ENCODE measurements around the gene HOXA4. TPM values are rescaled to one million over a fixed set of nuclear protein-coding genes. Genes with fewer than 3 reads are reported as not detected.

HOXA4 gene
- total RNA-seq, 3 donors from 2014 or later (not counting 1 experiment from before 2014, with no cell fraction given): 0.52 to 2.1 (median 0.63) TPM

DNA sequence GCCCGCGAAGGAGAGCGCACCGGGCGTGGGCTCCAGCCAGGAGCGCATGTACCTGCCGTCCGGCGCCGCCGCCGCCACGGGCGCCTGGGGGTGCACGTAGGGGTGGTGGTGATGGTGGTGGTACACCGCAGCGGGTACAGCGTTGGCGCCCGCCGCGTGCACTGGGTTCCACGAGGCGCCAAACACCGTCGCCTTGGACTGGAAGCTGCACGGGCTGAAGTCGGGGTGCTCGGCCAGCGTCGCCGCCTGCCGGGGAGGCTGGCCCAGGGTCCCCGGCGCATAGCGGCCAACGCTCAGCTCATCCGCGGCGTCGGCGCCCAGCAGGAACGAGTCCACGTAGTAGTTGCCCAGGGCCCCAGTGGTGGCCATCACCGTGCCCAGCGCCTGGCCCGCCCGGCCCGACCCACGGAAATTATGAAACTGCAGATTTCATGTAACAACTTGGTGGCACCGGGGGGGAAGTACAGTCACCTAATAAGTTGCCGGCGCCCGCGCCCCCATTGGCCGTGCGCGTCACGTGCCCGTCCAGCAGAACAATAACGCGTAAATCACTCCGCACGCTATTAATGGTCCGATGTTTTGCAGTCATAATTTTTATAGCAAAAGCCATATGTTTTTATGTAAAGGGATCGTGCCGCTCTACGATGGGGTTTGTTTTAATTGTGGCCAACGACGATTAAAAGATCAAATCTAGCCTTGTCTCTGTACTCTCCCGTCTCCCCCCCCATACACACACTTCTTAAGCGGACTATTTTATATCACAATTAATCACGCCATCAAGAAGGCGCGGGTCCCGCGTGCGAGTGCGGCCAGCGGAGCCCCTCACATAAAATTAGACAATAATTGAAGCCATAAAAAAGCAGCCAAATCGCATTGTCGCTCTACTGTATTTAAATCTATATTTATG is 34.8 kb upstream of the HOXA4 start, which contains the start of gene HOXA9:
TSS of gene HOXA9 (minus strand) at position 449 of the 907 bp plus-strand sequence. CDS start at position 369, 80 bp downstream.
- peaks cover 78% of the 10 kb centered on the region for H3K4me1 ChIP-seq (ENCODE audit: control insufficient read depth, insufficient read depth, low read length)
- peak; percentile 32 to 67 (median 54) for ATAC-seq
- H3K9me3 ChIP-seq (ENCODE audit: control insufficient read depth, insufficient read depth, low read length): no peaks in the 10 kb centered on the region
- no peaks in the 10 kb centered on the region for H3K36me3 ChIP-seq (ENCODE audit: control insufficient read depth, insufficient read depth, low read length)
- H3K27ac ChIP-seq (ENCODE audit: low read length): no peak within 1 kb of the TSS
- Mint-ChIP-seq H3K27ac (peak within 1 kb of the TSS; percentile 60 to 69), H3K4me3 (peak within 1 kb of the TSS; percentile 87), H3K27me3 (ENCODE audit: low read depth in 2 of 2) (peaks cover 68 to 72% of the 10 kb centered on the region in 2 donors), H3K4me1 (peaks cover 28 to 49% of the 10 kb centered on the region in 2 donors), H3K9me3 (no peaks in the 10 kb centered on the region), H3K36me3 (peaks cover 7% of the 10 kb centered on the region)
- intact Hi-C loops (cut with micrococcal nuclease): loop anchor here (2.0 to 10.0 kb wide), 3 partner anchors 19 to 1309 kb away; partner anchors contain the start of genes EVX1 and HOXA11
- peak in 1 of 2 donors; percentile 50 for DNase-seq
- 3% methylated on average over 80 of the region's 82 CpGs for WGBS (ENCODE audit: insufficient coverage)
- TF ChIP-seq, protein P1, sequence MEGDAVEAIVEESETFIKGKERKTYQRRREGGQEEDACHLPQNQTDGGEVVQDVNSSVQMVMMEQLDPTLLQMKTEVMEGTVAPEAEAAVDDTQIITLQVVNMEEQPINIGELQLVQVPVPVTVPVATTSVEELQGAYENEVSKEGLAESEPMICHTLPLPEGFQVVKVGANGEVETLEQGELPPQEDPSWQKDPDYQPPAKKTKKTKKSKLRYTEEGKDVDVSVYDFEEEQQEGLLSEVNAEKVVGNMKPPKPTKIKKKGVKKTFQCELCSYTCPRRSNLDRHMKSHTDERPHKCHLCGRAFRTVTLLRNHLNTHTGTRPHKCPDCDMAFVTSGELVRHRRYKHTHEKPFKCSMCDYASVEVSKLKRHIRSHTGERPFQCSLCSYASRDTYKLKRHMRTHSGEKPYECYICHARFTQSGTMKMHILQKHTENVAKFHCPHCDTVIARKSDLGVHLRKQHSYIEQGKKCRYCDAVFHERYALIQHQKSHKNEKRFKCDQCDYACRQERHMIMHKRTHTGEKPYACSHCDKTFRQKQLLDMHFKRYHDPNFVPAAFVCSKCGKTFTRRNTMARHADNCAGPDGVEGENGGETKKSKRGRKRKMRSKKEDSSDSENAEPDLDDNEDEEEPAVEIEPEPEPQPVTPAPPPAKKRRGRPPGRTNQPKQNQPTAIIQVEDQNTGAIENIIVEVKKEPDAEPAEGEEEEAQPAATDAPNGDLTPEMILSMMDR (IDR thresholded peaks at IDR 0.05): no peak
- H3K4me3 ChIP-seq (ENCODE audit: low read length): peak within 1 kb of the TSS; percentile 40
- H3K27me3 ChIP-seq (ENCODE audit: control insufficient read depth, insufficient read depth, low read length): peaks cover 72% of the 10 kb centered on the region

DNA sequence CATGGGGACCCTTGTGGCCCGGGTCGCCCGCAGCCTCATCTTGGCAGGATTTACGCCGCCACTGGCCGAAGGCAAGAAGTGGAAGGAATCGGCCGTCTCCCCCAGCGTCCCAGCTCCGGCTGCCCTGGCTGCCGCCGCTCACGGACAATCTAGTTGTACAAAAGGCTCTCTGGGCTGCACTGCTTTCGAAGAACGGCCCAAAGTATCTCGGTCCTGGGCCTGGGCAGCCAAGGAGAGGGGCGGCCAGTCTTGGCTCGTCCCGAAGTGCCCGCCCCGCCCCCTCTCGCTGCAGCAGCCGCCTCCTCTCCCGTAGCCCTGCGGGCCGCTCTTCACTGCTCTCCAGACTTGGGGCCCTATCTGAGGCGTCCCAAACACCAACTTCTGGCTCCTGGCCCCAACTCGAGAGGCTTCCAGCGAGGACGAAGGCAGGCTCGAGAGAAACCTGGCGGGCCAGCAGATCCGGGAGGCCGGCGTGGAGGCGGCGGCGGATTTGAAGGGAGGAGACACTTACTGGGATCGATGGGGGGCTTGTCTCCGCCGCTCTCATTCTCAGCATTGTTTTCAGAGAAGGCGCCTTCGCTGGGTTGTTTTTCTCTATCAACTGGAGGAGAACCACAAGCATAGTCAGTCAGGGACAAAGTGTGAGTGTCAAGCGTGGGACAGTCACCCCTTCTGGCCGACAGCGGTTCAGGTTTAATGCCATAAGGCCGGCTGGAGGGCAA is 34.0 kb upstream of the HOXA4 start:
- WGBS (ENCODE audit: insufficient coverage): 4% methylated on average over 47 of the region's 47 CpGs
- intact Hi-C loops (cut with micrococcal nuclease): loop anchor here (2.0 to 10.0 kb wide), 4 partner anchors 20 to 1308 kb away; partner anchors contain the start of genes EVX1 and HOXA11
- DNase-seq: no peak
- no peak for ATAC-seq
- Histone ChIP-seq H3K9me3 (ENCODE audit: control insufficient read depth, insufficient read depth, low read length) (no peaks in the 10 kb centered on the region), H3K27ac (ENCODE audit: low read length) (no peak overlapping the region), H3K27me3 (ENCODE audit: control insufficient read depth, insufficient read depth, low read length) (peaks cover 73% of the 10 kb centered on the region), H3K4me3 (ENCODE audit: low read length) (peak overlapping the region; percentile 40), H3K4me1 (ENCODE audit: control insufficient read depth, insufficient read depth, low read length) (peaks cover 76% of the 10 kb centered on the region), H3K36me3 (ENCODE audit: control insufficient read depth, insufficient read depth, low read length) (no peaks in the 10 kb centered on the region)
- Mint-ChIP-seq H3K4me1 (peaks cover 37 to 57% of the 10 kb centered on the region in 2 donors), H3K9me3 (no peaks in the 10 kb centered on the region), H3K27ac (peak overlapping the region; percentile 26 to 60), H3K4me3 (peak overlapping the region; percentile 77), H3K36me3 (peaks cover 7% of the 10 kb centered on the region), H3K27me3 (ENCODE audit: low read depth in 2 of 2) (peaks cover 71 to 73% of the 10 kb centered on the region in 2 donors)
- TF ChIP-seq, protein P1 (IDR thresholded peaks at IDR 0.05): no peak

DNA sequence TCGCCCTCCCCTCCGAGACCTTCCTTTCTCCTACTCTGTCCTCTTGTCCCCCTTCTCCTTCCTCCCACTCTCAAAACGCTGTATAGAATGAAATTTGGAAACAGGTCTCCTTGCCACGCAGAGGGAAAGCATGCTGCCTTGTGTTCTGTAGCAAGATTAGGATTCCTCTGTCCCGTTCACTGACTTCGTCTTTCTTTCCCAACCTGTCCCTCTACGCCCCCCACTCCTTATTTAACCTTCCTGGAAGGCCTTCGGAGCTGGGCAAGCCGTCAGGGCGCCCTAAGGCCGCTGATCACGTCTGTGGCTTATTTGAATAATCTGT is 33.4 kb upstream of the HOXA4 start:
- Mint-ChIP-seq H3K27me3 (ENCODE audit: low read depth in 2 of 2) (peaks cover 74 to 75% of the 10 kb centered on the region in 2 donors), H3K4me1 (peaks cover 36 to 57% of the 10 kb centered on the region in 2 donors), H3K36me3 (peaks cover 7% of the 10 kb centered on the region), H3K9me3 (no peaks in the 10 kb centered on the region), H3K4me3 (peak overlapping the region; percentile 52), H3K27ac (peak overlapping the region in 1 of 2 donors; percentile 26)
- DNase-seq (no peak), ATAC-seq (no peak)
- peaks cover 72% of the 10 kb centered on the region for H3K4me1 ChIP-seq (ENCODE audit: control insufficient read depth, insufficient read depth, low read length)
- no peaks in the 10 kb centered on the region for H3K36me3 ChIP-seq (ENCODE audit: control insufficient read depth, insufficient read depth, low read length)
- no peak overlapping the region for H3K27ac ChIP-seq (ENCODE audit: low read length)
- H3K27me3 ChIP-seq (ENCODE audit: control insufficient read depth, insufficient read depth, low read length): peaks cover 75% of the 10 kb centered on the region
- peak overlapping the region; percentile 40 for H3K4me3 ChIP-seq (ENCODE audit: low read length)
- 22% methylated on average over 12 of the region's 12 CpGs for WGBS (ENCODE audit: insufficient coverage)
- no peaks in the 10 kb centered on the region for H3K9me3 ChIP-seq (ENCODE audit: control insufficient read depth, insufficient read depth, low read length)
- intact Hi-C loops (cut with micrococcal nuclease): loop anchor here (2.0 to 10.0 kb wide), 4 partner anchors 21 to 1307 kb away; partner anchors contain the start of genes EVX1 and HOXA11
- TF ChIP-seq, protein P1 (IDR thresholded peaks at IDR 0.05): no peak
